Hepatic stellate cell (primary cell): Measurements from ENCODE around the gene KIAA1671.

ENCODE experiments used
- DNase-seq: peaks from one replicate; pipeline ENCODE4 v3.0.0; 2011; ENCODE audit warnings: low spot score

KIAA1671 gene

GRCh38 chr22:25147642-25147928 lies 195.1 kb downstream of the KIAA1671 start:
- no peak for DNase-seq

DNA sequence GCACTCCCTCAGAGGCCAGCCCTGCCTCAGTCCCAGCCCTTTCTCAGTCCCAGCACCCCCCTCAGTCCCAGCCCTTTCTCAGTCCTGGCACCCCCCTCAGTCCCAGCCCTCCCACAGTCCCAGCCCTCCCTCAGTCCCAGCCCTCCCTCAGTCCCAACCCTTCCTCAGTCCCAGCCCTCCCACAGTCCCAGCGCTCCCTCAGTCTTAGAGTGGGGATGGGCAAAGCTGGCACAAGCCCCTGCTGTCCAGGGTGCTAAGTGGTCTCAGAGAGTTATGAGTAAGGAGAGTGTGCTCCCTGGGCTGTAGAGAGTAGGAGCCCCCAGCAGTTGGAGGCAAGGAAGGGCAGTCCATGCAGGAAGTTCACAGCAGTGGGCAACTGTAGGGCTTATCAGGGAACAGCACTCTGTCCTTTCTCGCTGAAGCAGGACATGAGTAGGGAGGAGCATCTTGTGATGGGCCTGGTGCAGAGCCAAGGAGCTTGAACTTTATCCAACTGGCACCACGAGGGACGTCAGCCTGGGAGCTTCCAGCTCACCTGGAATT lies 195.7 kb downstream of the KIAA1671 start:
- no peak for DNase-seq

DNA sequence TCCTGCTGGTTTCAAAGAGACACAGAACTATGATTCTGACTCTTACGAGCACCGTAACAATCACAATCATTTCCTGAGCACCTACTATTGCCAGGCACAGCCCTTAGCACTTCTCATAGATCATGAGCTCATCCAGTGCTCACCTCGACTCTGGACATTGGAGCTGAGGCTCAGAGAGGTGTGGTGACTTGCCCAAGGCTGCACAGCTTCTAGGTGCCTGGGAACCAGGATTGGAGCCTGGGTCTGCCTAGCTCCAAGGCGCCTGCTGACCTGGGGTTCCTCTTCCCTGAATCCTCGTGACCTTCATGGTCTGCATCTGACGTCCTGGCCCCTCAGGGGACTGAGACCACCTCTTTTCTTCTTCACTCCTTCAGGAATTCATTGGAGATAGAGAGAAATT lies 196.5 kb downstream of the KIAA1671 start:
- DNase-seq, result no peak

DNA sequence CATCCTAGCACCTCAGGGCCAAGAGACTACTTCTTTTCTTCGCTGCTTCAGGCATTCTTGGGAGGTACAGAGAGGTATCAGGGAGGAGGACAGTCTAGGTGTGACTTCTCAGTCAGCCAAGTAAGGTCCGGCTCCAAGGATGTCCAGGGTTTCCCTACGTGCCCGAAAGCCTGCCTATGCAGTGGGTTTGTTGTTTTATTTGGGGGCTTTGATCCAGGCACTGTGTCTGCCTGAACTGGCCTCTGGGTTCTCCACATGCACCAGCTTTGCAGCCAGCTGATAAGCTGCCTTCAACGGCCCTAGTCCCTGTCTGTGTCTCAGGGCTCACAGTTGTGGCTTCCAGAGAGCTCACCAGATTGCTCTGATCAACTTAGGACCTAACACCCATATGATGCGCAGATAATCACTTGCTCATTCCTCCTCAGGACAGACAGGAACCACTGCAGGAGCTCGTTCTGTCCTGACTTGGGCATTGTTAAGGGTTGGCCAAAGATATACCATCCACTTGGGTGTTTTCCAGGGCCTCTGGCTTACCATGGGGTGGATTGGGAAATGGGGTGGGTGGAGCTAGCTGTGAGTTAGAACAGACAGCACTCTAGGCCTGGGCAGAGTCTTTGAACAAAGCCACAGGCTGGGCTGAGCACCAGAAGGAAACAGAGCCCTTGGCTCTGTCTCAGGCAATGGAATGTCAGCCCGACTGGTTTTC lies 201.6 kb downstream of the KIAA1671 start:
- DNase-seq, result no peak

DNA sequence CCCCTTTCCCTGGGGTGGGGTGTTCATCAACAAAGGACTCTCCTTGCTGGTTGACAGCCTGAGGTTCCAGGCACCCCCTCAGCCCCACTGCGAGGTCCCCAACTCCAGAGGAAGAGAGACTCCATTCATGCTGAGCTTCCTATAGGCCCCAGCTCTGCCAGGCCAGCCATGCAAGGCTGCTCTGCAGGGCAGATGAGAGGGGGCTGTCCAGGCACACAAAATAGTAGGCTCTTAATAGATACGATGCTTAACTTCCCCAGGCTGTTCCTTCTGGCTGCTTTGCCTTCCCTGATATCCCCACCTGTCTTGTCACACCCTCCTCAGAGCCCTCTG lies 202.1 kb downstream of the KIAA1671 start:
- DNase-seq, result no peak

DNA sequence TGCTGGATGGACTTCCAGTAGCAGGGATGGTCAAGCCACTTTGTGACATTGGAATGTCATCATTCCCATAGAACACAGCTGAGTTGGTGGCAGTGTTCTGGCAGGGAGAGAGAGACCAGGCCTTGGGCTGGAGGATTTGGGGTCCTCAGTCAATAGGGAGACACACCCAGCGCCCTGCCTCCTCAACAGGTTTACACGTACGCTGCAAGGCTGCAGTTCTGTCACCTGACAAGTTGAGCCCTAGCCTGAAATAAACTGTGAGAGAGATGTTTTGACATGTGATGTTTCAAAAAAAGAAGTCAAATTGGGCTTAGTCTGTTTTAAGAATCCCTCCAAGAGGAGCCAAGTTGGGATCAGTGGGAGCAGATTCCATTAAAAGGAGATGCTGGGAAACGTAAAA lies 204.2 kb downstream of the KIAA1671 start:
- no peak for DNase-seq

DNA sequence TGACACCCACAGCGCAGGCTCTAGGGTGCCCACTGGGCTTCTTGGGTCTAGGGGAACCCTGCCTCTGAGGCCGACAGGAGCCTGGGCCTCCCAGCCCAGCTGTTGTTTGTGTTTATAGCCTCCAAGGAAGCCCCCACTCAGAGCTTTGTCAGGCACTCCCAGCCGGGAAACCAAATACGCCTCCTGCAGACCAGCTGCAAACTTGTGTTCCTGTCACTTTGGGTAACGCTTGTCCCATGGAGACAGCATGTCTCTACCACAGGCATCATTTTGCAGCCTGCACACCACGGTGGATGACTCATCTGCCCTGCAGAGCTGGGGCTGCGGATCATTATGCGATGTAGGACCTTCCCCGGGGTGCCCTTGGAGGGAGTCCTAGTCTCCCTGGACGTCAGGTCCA lies 206.5 kb downstream of the KIAA1671 start:
- DNase-seq, result no peak

- DNase-seq, result no peak
These were observed 207.8 kb downstream of the KIAA1671 start for GRCh38 chr22:25160120-25160996.

DNA sequence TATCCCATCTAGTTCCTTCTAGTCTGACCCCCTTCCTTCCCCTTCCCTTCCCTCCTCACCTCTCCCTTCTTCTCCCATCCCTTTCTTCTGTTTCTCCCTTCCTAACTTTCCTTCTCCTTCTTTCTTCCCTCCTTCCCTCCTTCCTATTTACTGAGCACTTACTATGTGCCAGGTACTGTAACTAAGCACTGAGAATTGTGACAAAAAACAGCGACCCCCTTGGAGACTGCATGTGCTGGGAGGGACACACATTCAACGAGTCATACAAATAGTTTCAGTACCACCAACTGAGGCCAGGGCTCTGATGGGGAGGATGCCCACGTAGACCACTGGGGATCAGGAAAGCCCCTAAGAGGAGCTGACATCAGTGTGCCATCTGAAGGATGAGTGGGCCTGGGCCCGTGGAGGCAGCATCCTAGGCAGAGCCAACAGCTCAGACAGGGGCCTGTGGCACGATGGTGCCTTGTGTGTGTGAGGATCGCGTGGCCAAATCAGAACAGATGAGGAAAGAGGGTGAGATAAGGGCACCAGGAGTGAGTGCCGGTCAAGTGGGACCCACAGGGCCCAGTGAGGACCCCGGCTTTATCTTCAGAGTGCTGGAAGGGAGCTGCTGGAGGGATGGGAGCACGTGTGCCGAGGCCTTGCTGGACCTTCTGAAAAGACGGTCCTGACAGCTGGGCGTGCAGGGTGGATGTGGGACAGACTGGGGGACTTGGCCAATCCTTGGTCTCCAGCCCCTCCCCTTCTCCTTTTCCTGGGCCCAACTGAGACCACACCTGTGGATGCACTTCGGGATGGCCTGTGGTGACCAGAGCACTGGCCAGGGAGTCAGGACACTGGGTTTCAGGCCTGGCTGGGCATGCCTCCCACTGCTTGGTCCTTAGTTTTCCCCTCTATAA lies 208.8 kb downstream of the KIAA1671 start:
- DNase-seq, result no peak

GRCh38 chr22:25161916-25162530 lies 209.5 kb downstream of the KIAA1671 start:
- DNase-seq, result no peak

DNA sequence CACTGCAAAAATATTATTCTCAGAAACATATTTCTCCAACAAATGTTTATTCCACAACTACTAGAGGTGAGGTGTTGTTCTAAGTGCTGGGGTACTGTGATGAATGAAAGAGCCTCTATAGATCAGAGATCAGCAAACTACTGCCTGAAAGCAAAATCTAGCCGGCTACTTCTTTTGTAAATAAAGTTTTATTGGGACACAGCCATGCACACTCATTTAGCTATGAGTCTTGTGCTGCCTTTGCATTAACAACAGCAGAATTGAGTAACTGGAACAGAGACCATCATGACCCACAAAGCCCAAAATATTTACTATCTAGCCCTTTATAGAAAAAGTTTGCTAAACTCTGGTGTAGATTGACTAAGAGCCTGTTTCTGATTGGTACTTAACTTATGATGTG lies 210.0 kb downstream of the KIAA1671 start:
- no peak for DNase-seq

DNA sequence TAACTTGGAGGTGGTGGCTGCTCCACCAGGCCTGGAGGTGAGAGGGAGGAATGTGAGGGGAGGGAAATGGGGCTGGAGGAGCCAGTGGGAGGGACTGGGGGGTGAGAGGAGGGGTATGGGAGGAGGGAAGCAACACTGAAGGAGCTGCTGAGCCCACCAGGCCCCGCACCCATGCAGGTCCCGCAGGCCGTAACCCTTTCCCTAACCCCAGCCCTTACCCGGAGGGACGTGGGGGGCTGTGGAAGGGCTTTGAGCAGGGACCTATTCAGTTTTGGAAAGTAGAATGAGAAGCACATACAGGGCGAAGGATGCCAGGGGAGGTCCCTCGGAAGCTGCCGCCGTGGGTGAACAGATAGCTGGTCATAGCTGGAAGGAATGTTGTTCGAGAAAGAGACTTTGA lies 213.3 kb downstream of the KIAA1671 start:
- DNase-seq, result no peak

DNA sequence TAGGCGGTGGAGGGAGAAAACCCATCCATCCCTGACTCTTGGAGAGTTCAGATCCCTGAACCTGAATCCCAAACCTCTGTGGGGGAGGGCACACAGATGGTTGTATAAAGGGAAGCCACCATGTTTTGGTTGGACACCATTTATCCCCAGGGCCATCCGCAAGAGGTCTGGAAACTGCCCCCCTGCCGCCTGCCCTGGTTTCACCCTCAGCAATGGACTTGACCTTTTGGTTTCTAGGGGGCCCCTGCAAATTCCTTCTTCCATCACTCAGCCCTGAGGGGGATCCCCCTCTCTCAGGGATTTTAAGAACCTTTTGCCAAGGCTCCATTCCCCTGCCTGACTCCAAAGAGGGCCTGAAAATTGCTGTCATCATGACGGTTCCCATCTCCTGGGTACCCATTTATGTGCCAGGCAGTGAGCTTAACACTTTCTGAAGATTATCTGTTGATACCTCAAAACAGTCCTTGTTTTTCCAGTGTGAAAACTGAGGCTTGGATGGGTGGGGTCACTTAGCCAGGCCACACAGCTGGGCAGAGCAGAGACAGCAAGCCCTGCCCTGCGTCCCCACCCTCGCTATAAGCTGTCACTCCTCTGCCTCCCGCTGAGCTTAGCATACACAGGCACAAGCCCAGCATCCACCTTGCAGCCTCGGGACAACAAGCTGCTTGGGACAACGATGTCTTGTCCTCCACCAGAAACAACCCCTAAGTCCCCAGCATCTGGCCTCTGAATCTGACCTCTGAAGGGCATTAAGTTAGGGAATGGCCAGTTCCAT lies 213.9 kb downstream of the KIAA1671 start:
- no peak for DNase-seq

DNA sequence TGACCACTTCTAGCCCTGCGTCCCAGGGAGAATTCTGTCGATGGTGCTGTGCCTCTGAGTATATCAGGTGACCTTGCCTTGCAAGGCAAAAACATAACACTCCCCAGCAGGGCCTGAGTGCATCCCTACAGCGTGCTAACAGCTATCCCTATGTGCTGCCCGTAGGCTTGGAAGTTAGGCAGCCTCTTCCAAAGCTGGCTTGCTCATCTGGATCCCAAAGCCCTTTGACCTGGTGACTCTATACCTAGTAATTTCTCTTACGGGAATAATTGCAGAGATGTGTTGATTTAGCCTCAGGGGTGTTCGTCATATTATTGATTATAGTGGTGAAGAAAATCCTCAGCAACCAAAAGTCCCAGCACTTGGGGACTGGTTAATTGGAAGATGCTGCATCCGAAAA lies 214.6 kb downstream of the KIAA1671 start:
- DNase-seq, result no peak

- DNase-seq, result no peak
These were observed 215.5 kb downstream of the KIAA1671 start for GRCh38 chr22:25167834-25168601.

DNA sequence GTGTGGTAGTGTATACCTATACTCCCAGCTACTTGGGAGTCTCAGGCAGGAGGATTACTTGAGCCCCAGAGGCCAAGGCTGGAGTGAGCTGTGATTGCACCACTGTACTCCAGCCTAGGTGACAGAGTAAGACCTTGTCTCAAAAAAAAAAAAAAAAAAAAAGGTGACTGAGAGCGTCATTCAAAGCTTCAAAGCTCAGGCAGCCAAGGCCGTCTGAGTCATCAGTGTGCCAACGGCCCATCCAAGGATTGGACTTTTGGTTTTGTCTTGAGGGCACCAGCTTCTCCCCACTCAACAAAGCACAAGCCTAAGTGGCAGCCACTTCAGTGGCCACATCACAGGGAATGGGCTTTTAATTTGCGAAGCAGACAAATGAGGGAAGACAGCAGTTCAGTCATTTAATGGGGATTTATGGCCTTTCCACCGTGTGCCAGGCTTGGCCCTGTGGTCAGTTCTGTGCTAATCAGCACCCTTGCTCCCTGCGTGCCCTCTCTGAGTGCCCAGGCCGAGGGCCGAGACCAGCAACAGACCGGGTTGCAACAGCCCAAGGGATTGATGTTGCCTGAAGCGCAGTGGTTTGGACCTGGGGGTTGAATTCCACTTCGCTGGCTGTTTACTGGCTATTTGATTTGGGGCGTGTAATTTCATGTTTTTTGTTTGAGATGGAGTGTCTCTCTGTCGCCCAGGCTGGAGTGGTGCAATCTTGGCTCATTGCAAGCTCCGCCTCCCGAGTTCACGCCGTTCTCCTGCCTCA lies 216.9 kb downstream of the KIAA1671 start:
- DNase-seq, result no peak

DNA sequence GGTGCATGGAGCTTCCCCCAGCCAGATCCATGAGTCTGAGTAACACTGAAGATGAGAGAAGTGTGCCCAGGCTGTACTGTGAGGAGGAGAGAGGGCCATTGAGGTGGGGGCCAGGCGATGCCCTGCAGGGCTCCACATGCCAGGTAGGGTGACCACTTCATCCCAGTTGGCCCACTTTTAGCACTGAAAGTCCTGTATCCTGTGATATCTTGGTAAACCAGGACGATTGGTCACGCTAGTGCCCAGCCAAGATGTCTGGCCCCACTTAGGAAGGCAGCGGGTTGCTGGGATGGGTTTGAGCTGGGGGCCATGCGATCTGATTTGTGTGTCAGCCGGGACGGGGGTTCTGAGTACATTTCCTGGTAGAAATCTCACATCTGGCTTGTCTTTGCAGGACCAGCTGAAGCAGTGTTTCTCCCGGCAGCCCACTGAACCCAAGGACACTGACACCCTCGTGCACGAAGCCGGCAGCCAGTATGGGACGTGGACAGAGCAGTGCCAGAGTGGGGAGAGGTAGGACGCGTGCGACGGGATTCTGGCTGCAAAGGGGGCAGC lies 218.0 kb downstream of the KIAA1671 start:
- DNase-seq, result no peak

GRCh38 chr22:25172153-25172552 lies 219.6 kb downstream of the KIAA1671 start:
- no peak for DNase-seq

DNA sequence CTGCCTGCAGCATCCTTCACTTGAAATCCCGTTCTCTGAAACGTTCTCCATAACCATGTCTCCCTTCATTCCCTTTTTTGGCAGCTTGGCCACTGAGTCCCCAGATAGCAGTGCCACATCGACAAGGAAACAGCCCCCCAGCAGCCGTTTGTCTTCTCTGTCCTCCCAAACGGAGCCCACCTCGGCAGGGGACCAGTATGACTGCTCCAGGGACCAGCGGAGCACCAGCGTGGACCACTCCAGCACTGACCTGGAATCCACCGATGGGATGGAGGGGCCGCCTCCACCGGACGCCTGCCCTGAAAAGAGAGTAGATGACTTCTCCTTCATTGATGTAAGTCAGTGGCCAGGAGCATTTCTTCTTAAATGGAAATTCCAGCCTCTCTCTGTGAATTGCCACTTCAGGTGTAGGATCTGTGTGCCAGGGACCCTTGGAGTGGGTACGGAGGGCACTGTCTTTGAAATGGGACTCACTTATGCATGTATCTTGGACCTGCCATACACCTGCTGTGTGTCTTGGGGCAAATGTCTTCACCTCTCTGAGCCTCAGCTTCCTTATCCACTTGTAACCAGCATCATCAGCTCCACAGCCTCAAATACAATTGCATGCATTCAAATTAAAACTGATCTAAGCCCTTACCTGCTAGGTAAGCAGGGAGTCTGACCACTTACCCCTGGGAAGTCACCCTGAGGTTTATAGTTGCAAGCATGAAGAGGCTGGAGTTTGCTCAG lies 221.8 kb downstream of the KIAA1671 start:
- no peak for DNase-seq
